Measurements from ENCODE around the gene AATK.

The AATK gene, protein sequence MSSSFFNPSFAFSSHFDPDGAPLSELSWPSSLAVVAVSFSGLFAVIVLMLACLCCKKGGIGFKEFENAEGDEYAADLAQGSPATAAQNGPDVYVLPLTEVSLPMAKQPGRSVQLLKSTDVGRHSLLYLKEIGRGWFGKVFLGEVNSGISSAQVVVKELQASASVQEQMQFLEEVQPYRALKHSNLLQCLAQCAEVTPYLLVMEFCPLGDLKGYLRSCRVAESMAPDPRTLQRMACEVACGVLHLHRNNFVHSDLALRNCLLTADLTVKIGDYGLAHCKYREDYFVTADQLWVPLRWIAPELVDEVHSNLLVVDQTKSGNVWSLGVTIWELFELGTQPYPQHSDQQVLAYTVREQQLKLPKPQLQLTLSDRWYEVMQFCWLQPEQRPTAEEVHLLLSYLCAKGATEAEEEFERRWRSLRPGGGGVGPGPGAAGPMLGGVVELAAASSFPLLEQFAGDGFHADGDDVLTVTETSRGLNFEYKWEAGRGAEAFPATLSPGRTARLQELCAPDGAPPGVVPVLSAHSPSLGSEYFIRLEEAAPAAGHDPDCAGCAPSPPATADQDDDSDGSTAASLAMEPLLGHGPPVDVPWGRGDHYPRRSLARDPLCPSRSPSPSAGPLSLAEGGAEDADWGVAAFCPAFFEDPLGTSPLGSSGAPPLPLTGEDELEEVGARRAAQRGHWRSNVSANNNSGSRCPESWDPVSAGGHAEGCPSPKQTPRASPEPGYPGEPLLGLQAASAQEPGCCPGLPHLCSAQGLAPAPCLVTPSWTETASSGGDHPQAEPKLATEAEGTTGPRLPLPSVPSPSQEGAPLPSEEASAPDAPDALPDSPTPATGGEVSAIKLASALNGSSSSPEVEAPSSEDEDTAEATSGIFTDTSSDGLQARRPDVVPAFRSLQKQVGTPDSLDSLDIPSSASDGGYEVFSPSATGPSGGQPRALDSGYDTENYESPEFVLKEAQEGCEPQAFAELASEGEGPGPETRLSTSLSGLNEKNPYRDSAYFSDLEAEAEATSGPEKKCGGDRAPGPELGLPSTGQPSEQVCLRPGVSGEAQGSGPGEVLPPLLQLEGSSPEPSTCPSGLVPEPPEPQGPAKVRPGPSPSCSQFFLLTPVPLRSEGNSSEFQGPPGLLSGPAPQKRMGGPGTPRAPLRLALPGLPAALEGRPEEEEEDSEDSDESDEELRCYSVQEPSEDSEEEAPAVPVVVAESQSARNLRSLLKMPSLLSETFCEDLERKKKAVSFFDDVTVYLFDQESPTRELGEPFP (N-terminal part only)

DNA sequence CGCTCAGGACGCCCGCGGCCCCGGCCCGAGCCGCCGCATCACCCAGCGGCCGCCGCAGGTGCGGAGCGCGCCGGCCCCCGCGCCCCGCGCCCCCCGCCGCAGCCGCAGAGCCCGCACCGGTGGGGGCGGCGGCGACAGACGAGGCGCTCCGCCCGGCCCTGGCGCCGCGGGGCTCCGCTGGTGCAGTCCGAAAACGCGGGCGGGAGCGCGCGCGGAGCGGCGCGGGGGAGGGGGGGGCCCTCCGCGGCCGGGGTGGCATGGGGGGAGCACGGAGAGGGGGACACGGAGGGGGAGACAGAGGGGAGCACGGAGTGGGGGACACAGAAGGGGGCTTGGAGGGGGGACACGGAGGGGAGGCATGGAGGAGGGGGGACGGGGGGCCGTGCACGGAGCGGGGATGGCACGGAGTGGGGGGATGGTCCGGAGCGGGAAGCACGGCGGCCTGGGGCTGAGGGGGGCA lies at the start of gene AATK:
AATK (minus strand) TSS at position 189 of the 460 bp plus-strand sequence. CDS start 229 bp downstream, outside the sequence.
- Histone ChIP-seq H3K27me3 (ENCODE audit: low read depth, low read length) (no peaks in the 10 kb centered on the region), H3K4me1 (ENCODE audit: control insufficient read depth in 1 of 2, insufficient read depth in 2 of 2, low read length in 2 of 2) (peaks cover 0 to 24% of the 10 kb centered on the region in 2 donors), H3K9me3 (ENCODE audit: control insufficient read depth in 1 of 2, low read length in 2 of 2) (no peaks in the 10 kb centered on the region), H3K27ac (ENCODE audit: low read length) (no peak within 1 kb of the TSS), H3K4me3 (ENCODE audit: low read depth in 1 of 2, low read length in 2 of 2) (peak within 1 kb of the TSS; percentile 21 to 54), H3K36me3 (ENCODE audit: control insufficient read depth in 1 of 2, insufficient read depth in 2 of 2, low read length in 2 of 2) (no peaks in the 10 kb centered on the region)

DNA sequence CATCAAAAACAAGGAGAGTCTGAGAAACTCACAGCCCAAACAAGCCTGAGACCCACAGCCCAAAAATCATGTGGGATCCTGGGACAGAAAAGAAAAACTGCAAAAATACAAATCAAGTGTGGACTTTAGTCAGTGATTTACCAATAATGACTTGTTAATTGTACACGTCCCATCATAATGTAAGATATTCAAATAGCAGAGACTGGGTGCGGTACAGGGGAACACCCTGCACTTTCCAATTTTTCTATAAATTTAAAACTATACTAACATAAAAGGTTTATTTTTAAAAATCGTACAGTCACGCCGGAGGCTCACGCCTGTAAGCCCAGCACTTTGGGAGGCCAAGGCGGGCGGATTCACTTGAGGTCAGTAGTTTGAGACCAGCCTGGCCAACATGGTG lies 48.0 kb upstream of the AATK start:
- H3K36me3 ChIP-seq (ENCODE audit: control insufficient read depth in 1 of 2, insufficient read depth in 2 of 2, low read length in 2 of 2): peaks cover 0 to 5% of the 10 kb centered on the region in 2 donors
- H3K27me3 ChIP-seq (ENCODE audit: low read depth, low read length): no peaks in the 10 kb centered on the region
- no peaks in the 10 kb centered on the region for H3K4me1 ChIP-seq (ENCODE audit: control insufficient read depth in 1 of 2, insufficient read depth in 2 of 2, low read length in 2 of 2)
- H3K9me3 ChIP-seq (ENCODE audit: control insufficient read depth in 1 of 2, low read length in 2 of 2): no peaks in the 10 kb centered on the region
- H3K27ac ChIP-seq (ENCODE audit: low read length): no peak overlapping the region
- H3K4me3 ChIP-seq (ENCODE audit: low read depth in 1 of 2, low read length in 2 of 2): no peak overlapping the region

DNA sequence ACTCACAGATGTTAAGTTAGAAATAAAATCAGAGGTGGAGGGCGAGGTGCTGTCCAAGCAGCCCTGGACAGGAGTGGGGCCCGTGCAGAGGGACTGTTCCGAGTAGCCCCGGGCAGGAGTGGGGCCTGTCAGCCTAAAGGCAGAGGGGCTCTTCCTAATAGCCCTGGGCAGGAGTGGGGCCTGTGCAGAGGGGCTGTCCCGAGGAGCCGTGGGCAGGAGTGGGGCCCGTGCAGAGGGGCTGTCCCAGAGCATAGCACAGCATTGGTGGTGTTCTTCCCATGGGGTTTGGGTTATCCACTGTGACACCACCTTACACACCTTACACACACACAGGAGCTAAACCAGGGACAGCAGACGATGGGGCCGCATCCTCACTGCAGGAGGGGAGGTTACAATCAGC lies 46.3 kb upstream of the AATK start:
- Histone ChIP-seq H3K9me3 (ENCODE audit: control insufficient read depth in 1 of 2, low read length in 2 of 2) (no peaks in the 10 kb centered on the region), H3K4me3 (ENCODE audit: low read depth in 1 of 2, low read length in 2 of 2) (no peak overlapping the region), H3K36me3 (ENCODE audit: control insufficient read depth in 1 of 2, insufficient read depth in 2 of 2, low read length in 2 of 2) (peaks cover 0 to 3% of the 10 kb centered on the region in 2 donors), H3K27me3 (ENCODE audit: low read depth, low read length) (no peaks in the 10 kb centered on the region), H3K27ac (ENCODE audit: low read length) (no peak overlapping the region), H3K4me1 (ENCODE audit: control insufficient read depth in 1 of 2, insufficient read depth in 2 of 2, low read length in 2 of 2) (no peaks in the 10 kb centered on the region)

DNA sequence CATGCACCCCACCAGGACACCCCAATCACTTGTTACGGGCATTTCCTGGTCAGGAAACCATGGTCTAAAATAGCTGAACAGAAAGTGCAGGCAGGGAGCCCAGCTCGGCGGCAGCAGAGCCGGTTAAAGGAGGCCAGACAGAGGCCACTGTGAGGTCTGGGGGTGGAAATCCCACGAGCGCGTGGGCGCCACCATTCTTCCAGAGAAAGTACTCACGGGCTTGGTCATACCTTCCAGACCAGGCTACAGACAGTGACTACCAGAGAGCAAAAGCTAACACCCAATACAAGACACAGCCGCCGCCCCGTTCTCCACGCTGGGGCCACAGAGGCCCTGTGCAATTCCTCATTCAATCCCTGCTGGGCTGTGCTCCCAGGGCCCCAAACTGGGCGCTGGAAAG lies 44.8 kb upstream of the AATK start:
- Histone ChIP-seq H3K36me3 (ENCODE audit: control insufficient read depth in 1 of 2, insufficient read depth in 2 of 2, low read length in 2 of 2) (peaks cover 0 to 9% of the 10 kb centered on the region in 2 donors), H3K27me3 (ENCODE audit: low read depth, low read length) (no peaks in the 10 kb centered on the region), H3K27ac (ENCODE audit: low read length) (no peak overlapping the region), H3K9me3 (ENCODE audit: control insufficient read depth in 1 of 2, low read length in 2 of 2) (no peaks in the 10 kb centered on the region), H3K4me3 (ENCODE audit: low read depth in 1 of 2, low read length in 2 of 2) (no peak overlapping the region), H3K4me1 (ENCODE audit: control insufficient read depth in 1 of 2, insufficient read depth in 2 of 2, low read length in 2 of 2) (no peaks in the 10 kb centered on the region)

DNA sequence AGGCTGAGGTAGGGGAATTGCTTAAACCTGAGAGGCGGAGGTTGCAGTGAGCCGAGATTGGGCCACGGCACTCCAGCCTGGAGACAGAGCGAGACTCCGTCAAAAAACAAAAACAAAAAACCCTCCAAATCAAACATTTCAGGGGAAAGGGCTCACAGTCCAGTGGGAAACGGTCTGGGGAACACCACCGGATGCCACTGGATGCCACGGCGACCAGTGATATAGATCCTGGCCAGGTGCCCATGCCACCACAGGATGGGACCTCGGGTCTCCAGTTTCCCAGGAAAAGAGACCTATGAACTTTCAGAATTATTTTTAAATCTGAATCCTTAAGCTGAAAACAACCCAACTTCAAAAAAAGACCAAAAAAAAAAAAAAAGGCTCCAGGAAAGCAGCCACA lies 44.4 kb upstream of the AATK start:
- Histone ChIP-seq H3K4me3 (ENCODE audit: low read depth in 1 of 2, low read length in 2 of 2) (no peak overlapping the region), H3K36me3 (ENCODE audit: control insufficient read depth in 1 of 2, insufficient read depth in 2 of 2, low read length in 2 of 2) (peaks cover 0 to 9% of the 10 kb centered on the region in 2 donors), H3K27me3 (ENCODE audit: low read depth, low read length) (no peaks in the 10 kb centered on the region), H3K9me3 (ENCODE audit: control insufficient read depth in 1 of 2, low read length in 2 of 2) (no peaks in the 10 kb centered on the region), H3K27ac (ENCODE audit: low read length) (no peak overlapping the region), H3K4me1 (ENCODE audit: control insufficient read depth in 1 of 2, insufficient read depth in 2 of 2, low read length in 2 of 2) (no peaks in the 10 kb centered on the region)

DNA sequence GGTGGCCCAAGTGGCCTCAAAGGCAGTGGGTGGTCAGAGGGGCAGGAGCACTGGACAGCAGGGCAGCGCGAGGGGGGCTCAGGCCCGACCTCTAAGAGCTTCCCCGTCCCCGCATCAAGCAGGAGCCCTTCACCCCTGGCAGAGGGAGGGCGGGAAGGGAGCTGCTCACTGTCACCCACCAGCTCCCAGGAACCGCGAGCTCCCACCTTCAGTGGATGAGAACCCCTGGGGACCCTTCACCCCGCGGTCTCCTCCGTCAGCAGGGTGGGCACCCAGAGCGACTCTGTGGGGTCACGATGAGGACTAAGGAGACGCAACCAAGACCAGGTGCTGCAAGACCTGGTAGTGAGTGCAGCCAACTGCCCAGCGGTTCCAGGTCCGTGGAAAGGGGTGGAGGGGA lies 43.1 kb upstream of the AATK start:
- Histone ChIP-seq H3K4me1 (ENCODE audit: control insufficient read depth in 1 of 2, insufficient read depth in 2 of 2, low read length in 2 of 2) (no peaks in the 10 kb centered on the region), H3K27ac (ENCODE audit: low read length) (no peak overlapping the region), H3K4me3 (ENCODE audit: low read depth in 1 of 2, low read length in 2 of 2) (no peak overlapping the region), H3K27me3 (ENCODE audit: low read depth, low read length) (no peaks in the 10 kb centered on the region), H3K36me3 (ENCODE audit: control insufficient read depth in 1 of 2, insufficient read depth in 2 of 2, low read length in 2 of 2) (peaks cover 0 to 9% of the 10 kb centered on the region in 2 donors), H3K9me3 (ENCODE audit: control insufficient read depth in 1 of 2, low read length in 2 of 2) (no peaks in the 10 kb centered on the region)

DNA sequence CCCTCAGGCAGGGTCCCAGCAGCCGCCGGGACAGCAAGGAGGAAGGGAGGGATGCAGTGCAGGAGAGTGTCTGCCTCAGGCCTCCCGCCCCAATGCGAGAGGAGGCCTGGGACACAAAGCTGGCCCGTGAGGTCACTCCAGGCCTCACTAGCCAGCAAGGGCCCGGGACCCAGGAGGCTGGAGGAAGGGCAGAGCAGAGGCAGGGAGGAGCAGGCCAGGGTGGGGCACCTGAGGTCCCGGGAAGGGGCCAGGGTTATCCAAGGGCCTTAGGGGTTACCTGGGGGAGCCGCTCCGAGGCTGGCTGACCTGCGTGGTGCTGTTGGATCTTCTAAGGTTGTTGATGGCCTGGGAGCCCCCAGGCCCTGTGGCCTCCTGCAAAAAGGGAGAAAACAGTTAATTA lies 42.6 kb upstream of the AATK start:
- no peaks in the 10 kb centered on the region for H3K27me3 ChIP-seq (ENCODE audit: low read depth, low read length)
- no peak overlapping the region for H3K27ac ChIP-seq (ENCODE audit: low read length)
- no peaks in the 10 kb centered on the region for H3K9me3 ChIP-seq (ENCODE audit: control insufficient read depth in 1 of 2, low read length in 2 of 2)
- no peak overlapping the region for H3K4me3 ChIP-seq (ENCODE audit: low read depth in 1 of 2, low read length in 2 of 2)
- no peaks in the 10 kb centered on the region for H3K4me1 ChIP-seq (ENCODE audit: control insufficient read depth in 1 of 2, insufficient read depth in 2 of 2, low read length in 2 of 2)
- peaks cover 0 to 9% of the 10 kb centered on the region in 2 donors for H3K36me3 ChIP-seq (ENCODE audit: control insufficient read depth in 1 of 2, insufficient read depth in 2 of 2, low read length in 2 of 2)

DNA sequence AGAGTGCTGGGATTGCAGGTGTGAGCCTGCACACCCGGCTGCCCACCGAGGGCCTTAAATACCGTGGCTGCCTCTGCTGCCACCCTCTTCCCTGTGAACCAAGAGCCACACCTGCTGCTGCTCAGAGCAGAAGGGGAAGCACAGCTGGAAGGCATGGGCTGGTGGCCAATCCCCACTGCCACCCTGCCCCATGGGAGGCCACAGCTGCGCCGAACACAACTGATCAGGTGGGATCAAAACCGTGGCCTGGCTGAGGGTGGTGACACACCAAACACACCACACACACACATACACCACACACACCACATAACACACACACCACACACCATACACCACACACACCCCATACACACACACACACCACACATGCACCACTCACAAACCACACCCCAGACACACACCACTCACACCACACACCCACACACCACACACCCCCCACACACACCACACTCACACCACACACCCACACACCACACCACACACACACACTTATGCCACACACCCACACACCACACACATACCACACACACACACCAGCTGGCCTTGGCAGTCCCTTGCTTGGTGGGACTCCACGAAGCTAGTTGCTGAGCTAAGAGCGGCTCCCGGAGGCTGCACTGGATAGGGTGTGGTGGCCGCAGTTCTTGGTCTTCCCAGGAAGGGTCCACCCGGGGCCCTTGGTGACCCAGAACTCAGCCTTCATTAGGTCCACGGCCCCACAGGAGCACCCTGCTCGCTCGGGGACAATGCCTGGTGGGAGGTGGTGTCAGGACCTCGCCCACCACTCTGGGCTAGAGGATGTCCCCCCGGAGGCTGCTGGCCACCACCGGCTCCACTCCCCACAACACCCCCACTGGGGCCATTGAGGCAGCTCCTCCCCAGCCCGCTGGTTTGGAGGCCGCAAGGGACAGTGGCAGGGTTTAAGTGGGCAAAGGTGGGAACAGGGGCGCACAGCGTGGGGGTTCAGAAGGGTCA lies 41.9 kb upstream of the AATK start:
- Histone ChIP-seq H3K27me3 (ENCODE audit: low read depth, low read length) (no peaks in the 10 kb centered on the region), H3K4me3 (ENCODE audit: low read depth in 1 of 2, low read length in 2 of 2) (no peak overlapping the region), H3K36me3 (ENCODE audit: control insufficient read depth in 1 of 2, insufficient read depth in 2 of 2, low read length in 2 of 2) (peaks cover 0 to 14% of the 10 kb centered on the region in 2 donors), H3K4me1 (ENCODE audit: control insufficient read depth in 1 of 2, insufficient read depth in 2 of 2, low read length in 2 of 2) (no peaks in the 10 kb centered on the region), H3K27ac (ENCODE audit: low read length) (no peak overlapping the region), H3K9me3 (ENCODE audit: control insufficient read depth in 1 of 2, low read length in 2 of 2) (no peaks in the 10 kb centered on the region)

DNA sequence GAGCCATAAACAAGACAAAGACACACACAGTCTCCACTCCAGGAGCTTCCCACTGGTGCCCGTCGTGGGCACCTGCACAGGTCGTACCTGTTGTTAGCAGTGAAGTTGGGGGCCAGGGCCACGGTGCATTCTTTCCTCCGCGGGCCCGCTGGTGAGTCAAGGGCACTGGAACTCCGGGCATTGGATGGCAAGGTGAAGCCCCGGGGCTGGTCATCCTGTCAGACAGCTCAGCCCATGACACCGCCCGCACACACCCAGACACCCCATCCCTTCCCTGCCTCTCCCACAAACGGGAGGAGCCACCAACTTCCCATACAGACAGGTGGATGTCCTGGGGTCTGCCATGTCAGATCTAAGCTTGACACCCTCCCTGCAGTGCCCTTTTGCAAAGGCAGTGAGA lies 40.6 kb upstream of the AATK start:
- H3K36me3 ChIP-seq (ENCODE audit: control insufficient read depth in 1 of 2, insufficient read depth in 2 of 2, low read length in 2 of 2): peaks cover 0 to 19% of the 10 kb centered on the region in 2 donors
- H3K4me3 ChIP-seq (ENCODE audit: low read depth in 1 of 2, low read length in 2 of 2): no peak overlapping the region
- no peaks in the 10 kb centered on the region for H3K27me3 ChIP-seq (ENCODE audit: low read depth, low read length)
- no peak overlapping the region for H3K27ac ChIP-seq (ENCODE audit: low read length)
- no peaks in the 10 kb centered on the region for H3K9me3 ChIP-seq (ENCODE audit: control insufficient read depth in 1 of 2, low read length in 2 of 2)
- no peaks in the 10 kb centered on the region for H3K4me1 ChIP-seq (ENCODE audit: control insufficient read depth in 1 of 2, insufficient read depth in 2 of 2, low read length in 2 of 2)

DNA sequence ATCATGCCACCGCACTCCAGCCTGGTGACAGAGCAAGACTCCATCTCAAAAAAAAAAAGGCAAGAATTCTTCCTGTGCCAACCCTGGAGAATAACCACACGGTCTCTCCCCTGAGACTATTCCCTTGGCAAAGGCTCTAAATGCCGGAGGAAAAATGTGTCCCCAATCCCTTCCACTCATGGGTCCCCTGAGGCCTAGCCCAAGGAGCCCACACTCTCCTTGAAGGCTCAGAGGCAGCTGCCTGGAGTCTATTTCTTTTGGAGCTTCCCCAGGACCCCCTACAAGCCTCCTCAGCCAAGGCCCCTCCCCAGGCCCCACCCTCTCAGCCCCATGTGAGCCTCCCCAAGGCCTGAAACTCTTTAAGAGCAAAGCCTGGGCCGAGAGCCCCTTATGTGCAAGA lies 40.1 kb upstream of the AATK start:
- no peaks in the 10 kb centered on the region for H3K4me1 ChIP-seq (ENCODE audit: control insufficient read depth in 1 of 2, insufficient read depth in 2 of 2, low read length in 2 of 2)
- no peak overlapping the region for H3K4me3 ChIP-seq (ENCODE audit: low read depth in 1 of 2, low read length in 2 of 2)
- no peak overlapping the region for H3K27ac ChIP-seq (ENCODE audit: low read length)
- no peaks in the 10 kb centered on the region for H3K9me3 ChIP-seq (ENCODE audit: control insufficient read depth in 1 of 2, low read length in 2 of 2)
- no peaks in the 10 kb centered on the region for H3K27me3 ChIP-seq (ENCODE audit: low read depth, low read length)
- H3K36me3 ChIP-seq (ENCODE audit: control insufficient read depth in 1 of 2, insufficient read depth in 2 of 2, low read length in 2 of 2): peaks cover 0 to 19% of the 10 kb centered on the region in 2 donors

All from muscle layer of duodenum (tissue), 2 donors.